ENCODE measurements around the gene NSUN7. TPM values are rescaled to one million over a fixed set of nuclear protein-coding genes. Genes with fewer than 3 reads are reported as not detected.

The NSUN7 gene
- total RNA-seq, 1 donor from 2014 or later, result 0.79 TPM

DNA sequence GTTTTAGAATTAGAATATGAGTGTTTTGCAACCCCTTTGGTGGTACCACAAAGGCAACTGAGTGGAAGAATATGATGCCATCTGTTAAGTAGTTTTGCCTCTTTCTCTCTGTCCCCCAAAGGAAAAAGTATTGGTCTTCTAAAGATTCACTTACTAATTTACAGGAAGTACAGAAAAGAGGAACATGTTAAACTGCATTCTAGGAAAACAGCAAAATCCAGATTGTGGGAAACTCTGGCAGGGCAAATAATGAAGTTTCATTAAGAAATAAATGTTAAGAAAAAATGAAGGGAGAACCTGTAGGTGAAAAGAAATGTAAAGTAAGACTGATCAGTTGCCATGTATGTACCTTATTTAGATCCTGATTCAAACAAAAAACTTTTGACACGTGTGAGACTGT is 39.3 kb downstream of the NSUN7 start:
- FAIRE-seq (no peak), DNase-seq (ENCODE audit: low read depth) (no peak)
- H3K27me3 ChIP-seq (ENCODE audit: control insufficient read depth, insufficient read depth, low read length), result no peaks in the 10 kb centered on the region
- TF ChIP-seq, protein P1, sequence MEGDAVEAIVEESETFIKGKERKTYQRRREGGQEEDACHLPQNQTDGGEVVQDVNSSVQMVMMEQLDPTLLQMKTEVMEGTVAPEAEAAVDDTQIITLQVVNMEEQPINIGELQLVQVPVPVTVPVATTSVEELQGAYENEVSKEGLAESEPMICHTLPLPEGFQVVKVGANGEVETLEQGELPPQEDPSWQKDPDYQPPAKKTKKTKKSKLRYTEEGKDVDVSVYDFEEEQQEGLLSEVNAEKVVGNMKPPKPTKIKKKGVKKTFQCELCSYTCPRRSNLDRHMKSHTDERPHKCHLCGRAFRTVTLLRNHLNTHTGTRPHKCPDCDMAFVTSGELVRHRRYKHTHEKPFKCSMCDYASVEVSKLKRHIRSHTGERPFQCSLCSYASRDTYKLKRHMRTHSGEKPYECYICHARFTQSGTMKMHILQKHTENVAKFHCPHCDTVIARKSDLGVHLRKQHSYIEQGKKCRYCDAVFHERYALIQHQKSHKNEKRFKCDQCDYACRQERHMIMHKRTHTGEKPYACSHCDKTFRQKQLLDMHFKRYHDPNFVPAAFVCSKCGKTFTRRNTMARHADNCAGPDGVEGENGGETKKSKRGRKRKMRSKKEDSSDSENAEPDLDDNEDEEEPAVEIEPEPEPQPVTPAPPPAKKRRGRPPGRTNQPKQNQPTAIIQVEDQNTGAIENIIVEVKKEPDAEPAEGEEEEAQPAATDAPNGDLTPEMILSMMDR (IDR thresholded peaks at IDR 0.05; ENCODE audit: insufficient read depth, low read length, severe bottlenecking), result no peak
- H3K36me3 ChIP-seq (ENCODE audit: control insufficient read depth, insufficient read depth, low read length), result no peaks in the 10 kb centered on the region
- H3K4me3 ChIP-seq (ENCODE audit: low read depth, low read length), result no peak overlapping the region

GRCh38 chr4:40789771-40790170 is 40.0 kb downstream of the NSUN7 start:
- TF ChIP-seq, protein P1 (IDR thresholded peaks at IDR 0.05; ENCODE audit: insufficient read depth, low read length, severe bottlenecking), result no peak
- no peak overlapping the region for H3K4me3 ChIP-seq (ENCODE audit: low read depth, low read length)
- H3K27me3 ChIP-seq (ENCODE audit: control insufficient read depth, insufficient read depth, low read length), result no peaks in the 10 kb centered on the region
- no peaks in the 10 kb centered on the region for H3K36me3 ChIP-seq (ENCODE audit: control insufficient read depth, insufficient read depth, low read length)
- DNase-seq (ENCODE audit: low read depth), result no peak
- FAIRE-seq, result no peak

DNA sequence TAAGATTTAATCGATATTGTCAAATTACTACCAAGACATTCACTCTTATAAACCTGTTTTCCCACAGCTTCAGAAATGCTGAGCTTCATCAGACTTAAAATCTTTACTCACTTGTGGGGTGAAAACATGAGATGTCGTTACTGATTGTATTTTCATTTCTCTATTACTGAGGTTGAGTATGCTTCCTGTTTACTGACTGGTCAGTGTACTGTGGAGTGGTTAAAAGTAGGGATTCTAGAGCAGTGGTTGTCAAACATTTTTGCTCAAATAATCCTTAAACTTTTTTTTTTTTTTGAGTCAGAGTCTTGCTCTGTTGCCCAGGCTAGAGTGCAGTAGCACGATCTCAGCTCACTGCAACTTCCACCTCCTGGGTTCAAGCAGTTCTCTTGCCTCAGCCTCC is 50.3 kb downstream of the NSUN7 start:
- H3K27me3 ChIP-seq (ENCODE audit: control insufficient read depth, insufficient read depth, low read length), result no peaks in the 10 kb centered on the region
- DNase-seq (ENCODE audit: low read depth) (no peak), FAIRE-seq (no peak)
- H3K36me3 ChIP-seq (ENCODE audit: control insufficient read depth, insufficient read depth, low read length), result no peaks in the 10 kb centered on the region
- TF ChIP-seq, protein P1 (IDR thresholded peaks at IDR 0.05; ENCODE audit: insufficient read depth, low read length, severe bottlenecking), result no peak
- no peak overlapping the region for H3K4me3 ChIP-seq (ENCODE audit: low read depth, low read length)

- no peaks in the 10 kb centered on the region for H3K27me3 ChIP-seq (ENCODE audit: control insufficient read depth, insufficient read depth, low read length)
- TF ChIP-seq, protein P1 (IDR thresholded peaks at IDR 0.05; ENCODE audit: insufficient read depth, low read length, severe bottlenecking), result no peak
- no peak overlapping the region for H3K4me3 ChIP-seq (ENCODE audit: low read depth, low read length)
- DNase-seq (ENCODE audit: low read depth), result no peak
- no peak for FAIRE-seq
- H3K36me3 ChIP-seq (ENCODE audit: control insufficient read depth, insufficient read depth, low read length), result no peaks in the 10 kb centered on the region
These were observed 54.8 kb downstream of the NSUN7 start for GRCh38 chr4:40804598-40804997.

DNA sequence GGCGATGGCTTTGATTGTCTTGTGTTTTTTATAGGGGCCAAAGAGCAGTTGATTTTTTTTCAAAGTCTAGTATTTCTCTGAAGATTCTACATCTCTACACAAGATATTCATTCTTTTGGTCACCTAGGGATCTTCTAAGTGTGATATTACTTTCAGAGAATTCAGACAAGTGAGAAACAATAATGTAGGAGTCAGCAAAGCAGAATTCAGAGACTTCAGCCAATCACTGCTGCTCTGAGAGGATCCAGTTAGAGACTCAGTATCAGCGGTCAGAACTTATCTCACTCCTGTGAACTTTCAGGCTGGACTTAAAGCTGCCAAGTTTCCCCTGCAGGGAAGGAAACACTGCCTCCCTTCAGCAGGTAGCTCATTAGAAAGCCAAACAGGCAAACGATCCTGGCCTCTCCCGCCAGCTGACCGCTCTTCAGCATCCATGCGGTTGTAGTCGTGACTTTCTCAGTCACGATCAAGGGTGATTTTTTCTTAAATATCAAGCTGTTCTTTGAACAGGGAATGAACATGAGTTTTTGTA is 59.2 kb downstream of the NSUN7 start:
- FAIRE-seq, result no peak
- no peak for DNase-seq (ENCODE audit: low read depth)
- no peak overlapping the region for H3K4me3 ChIP-seq (ENCODE audit: low read depth, low read length)
- H3K36me3 ChIP-seq (ENCODE audit: control insufficient read depth, insufficient read depth, low read length), result no peaks in the 10 kb centered on the region
- TF ChIP-seq, protein P1 (IDR thresholded peaks at IDR 0.05; ENCODE audit: insufficient read depth, low read length, severe bottlenecking), result no peak
- H3K27me3 ChIP-seq (ENCODE audit: control insufficient read depth, insufficient read depth, low read length), result no peaks in the 10 kb centered on the region

GRCh38 chr4:40811956-40812355 is 62.2 kb downstream of the NSUN7 start:
- FAIRE-seq, result no peak
- H3K36me3 ChIP-seq (ENCODE audit: control insufficient read depth, insufficient read depth, low read length), result peaks cover 5% of the 10 kb centered on the region

More at GRCh38 chr4:40811956-40812355, 62.2 kb downstream of the NSUN7 start:
- TF ChIP-seq, protein P1 (IDR thresholded peaks at IDR 0.05; ENCODE audit: insufficient read depth, low read length, severe bottlenecking), result no peak
- no peaks in the 10 kb centered on the region for H3K27me3 ChIP-seq (ENCODE audit: control insufficient read depth, insufficient read depth, low read length)
- no peak overlapping the region for H3K4me3 ChIP-seq (ENCODE audit: low read depth, low read length)
- DNase-seq (ENCODE audit: low read depth), result no peak
